Vagina (tissue), 2 donors: ENCODE data around the gene GBP5.

Source experiments
- CTCF ChIP-seq, 3 experiments: fragments of 450-650 bp in 2 of 3; fragments of 200-600 bp in 1 of 3; sonication (generic) in 1 of 3; IDR thresholded peaks; one replicate each; pipeline ENCODE4 v1.5.1; 2017 to 2019; ENCODE audit warnings: antibody characterized with exemption in 3 of 3, mild to moderate bottlenecking in 2 of 3, moderate library complexity in 2 of 3
- POLR2A ChIP-seq, 2 donors: fragments of 450-650 bp; IDR thresholded peaks; one replicate each; pipeline ENCODE4 v1.6.1; 2017; ENCODE audit warnings: antibody characterized with exemption in 2 of 2, mild to moderate bottlenecking in 2 of 2, moderate library complexity in 2 of 2

- no peak for TF ChIP-seq POLR2A (IDR thresholded peaks at IDR 0.05)
- no peak for TF ChIP-seq CTCF (IDR thresholded peaks at IDR 0.05)
Observed at GRCh38 chr1:89259283-89259971, 13.2 kb downstream of the GBP5 start.
